Umbilical cord (tissue), 2 donors: ENCODE measurements around the gene MYT1. TPM values are rescaled to one million over a fixed set of nuclear protein-coding genes. Genes with fewer than 3 reads are reported as not detected.
A peak's percentile ranks its signal among the peaks of the same experiment; 100 is the strongest.

ENCODE experiments used
- DNase-seq: peaks from one replicate; pipeline ENCODE4 v3.0.0-alpha.2; 2015; ENCODE audit warnings: low spot score
- total RNA-seq: library from RNA; depleted of rRNA; stranded (reverse); fragments of >200 nt; gene quantifications from one replicate; pipeline ENCODE4 v1.2.3, GENCODE V29; 2014; ENCODE audit warnings: low replicate concordance; ENCODE audit not compliant: insufficient read depth

The MYT1 gene
- total RNA-seq, 1 donor from 2014 or later, result 1.2 TPM

- peak; percentile 96 for DNase-seq
Measured at GRCh38 chr20:64212755-64213154, 48.5 kb downstream of the MYT1 start.

- no peak for DNase-seq
Measured at GRCh38 chr20:64214113-64214512, 49.9 kb downstream of the MYT1 start.

GRCh38 chr20:64214952-64215351, 50.7 kb downstream of the MYT1 start:
- DNase-seq, result no peak

DNA sequence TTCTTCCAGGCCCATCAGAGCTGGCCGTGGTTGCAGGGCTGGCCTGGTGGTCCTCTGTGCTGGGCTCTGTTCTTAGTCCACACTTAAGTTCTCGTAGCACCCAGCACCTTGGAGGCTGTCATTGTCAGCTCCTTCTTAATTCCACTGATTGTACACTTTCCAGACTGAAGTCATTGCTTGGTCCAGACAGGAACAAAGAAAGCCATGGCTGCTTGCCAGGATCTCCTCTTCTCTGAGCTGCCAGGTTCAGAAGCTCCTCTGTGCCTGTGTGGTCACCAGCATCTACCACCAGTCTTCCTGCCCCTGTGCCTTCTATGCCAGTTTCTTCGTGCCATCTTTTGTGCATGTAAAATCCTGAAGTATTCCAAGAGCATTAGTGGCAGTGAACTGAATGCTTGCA, 51.8 kb downstream of the MYT1 start:
- DNase-seq, result no peak

- no peak for DNase-seq
Measured at GRCh38 chr20:64216910-64217309, 52.7 kb downstream of the MYT1 start.

- no peak for DNase-seq
Measured at GRCh38 chr20:64217539-64218221, 53.4 kb downstream of the MYT1 start.

GRCh38 chr20:64219202-64219601, 55.0 kb downstream of the MYT1 start:
- no peak for DNase-seq

- no peak for DNase-seq
Measured at GRCh38 chr20:64219730-64220129, 55.5 kb downstream of the MYT1 start.

DNA sequence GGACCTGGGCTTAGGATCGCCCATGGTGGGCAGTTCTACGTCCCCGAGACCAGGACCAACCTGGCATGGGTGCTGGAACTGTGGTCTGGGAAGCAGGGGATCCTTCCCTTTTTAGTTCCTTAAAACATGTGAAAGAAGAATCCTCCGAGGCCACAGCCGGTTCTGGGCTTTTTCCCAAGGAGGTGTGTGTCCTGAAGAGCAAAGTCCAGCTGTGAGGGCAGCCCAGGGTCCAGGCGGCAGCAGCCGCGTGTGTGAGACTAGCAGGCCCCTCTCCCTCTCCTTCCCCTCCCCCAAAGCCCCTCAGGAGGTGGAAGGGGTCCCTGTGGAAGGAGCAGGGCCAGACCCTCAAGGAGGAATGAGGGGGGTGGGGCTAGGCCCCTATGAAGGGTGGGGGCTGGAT, 56.2 kb downstream of the MYT1 start:
- no peak for DNase-seq

GRCh38 chr20:64220891-64221527, 56.8 kb downstream of the MYT1 start:
- DNase-seq, result no peak

- no peak for DNase-seq
Measured at GRCh38 chr20:64222291-64222735, 58.1 kb downstream of the MYT1 start.

DNA sequence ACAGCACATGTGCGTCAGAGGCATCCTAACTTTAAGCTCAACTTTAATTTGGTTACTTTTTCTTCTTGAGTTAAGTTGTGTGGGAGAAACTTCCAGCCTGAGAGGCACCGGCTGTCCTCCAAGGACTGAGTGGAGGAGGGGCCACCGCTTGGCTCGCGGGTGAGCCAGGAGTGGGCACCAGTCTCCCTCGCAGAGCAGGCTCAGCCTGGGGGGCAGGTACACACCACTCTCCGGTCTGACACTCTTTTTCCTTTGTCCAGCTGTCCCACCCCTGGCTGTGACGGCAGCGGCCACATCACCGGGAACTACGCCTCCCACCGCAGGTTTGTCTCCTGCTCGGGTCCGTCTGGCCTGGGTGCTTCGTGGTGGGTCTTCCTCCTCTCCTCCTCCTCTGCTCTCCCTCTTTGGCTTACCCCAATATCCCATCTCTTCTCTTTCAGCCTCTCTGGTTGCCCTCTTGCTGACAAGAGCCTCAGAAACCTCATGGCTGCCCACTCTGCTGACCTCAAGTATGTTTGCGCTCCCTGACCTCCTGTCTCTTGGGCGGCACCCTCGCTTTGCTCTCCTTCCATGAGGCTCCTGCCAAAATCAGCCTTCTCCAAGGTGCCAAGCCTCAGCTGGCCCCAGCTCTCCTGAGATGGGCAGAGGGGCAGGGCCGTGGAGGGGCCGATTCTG, 58.7 kb downstream of the MYT1 start:
- no peak for DNase-seq

GRCh38 chr20:64223526-64224067, 59.3 kb downstream of the MYT1 start:
- peak; percentile 80 for DNase-seq

DNA sequence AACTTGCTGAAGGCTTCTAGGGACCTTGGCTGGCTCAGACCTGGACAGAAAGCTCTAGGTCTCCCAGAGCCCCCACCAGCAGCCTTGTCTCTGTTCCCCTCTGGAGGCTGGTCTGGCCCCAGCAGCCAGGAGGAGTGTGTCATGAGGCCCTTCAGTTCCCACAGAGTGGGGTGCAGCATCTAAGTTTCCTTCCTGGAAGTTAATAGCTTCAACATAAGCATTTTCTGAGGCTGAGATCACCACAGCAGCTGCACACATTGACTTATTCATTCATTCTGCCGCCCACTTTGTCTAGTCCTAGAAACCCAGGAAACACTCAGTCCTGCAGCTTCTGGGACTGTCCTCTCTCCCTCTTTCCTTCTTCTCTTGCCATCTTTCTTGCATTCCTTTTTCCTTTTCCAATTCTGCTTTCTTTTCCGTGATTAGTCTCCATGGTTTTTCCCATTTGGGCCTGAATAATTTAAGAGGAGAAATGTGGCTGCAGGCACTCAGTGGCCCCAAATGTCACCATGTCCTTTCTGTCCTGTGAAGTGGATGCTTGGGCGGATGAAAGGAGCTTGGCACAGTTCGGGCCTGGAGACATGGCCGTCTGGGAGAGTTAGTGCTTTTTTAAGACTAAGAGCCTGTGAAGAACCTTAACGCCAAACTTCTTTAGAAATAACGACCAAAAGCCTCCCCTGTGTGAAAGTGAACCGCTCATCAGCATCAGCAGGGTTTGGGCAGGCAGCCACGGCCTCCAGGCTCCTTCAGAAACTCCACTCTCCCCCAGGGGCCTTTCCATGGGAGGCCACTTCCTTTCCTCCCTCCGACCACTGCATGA, 60.3 kb downstream of the MYT1 start:
- peak; percentile 95 for DNase-seq

GRCh38 chr20:64225171-64225595, 60.9 kb downstream of the MYT1 start:
- no peak for DNase-seq

DNA sequence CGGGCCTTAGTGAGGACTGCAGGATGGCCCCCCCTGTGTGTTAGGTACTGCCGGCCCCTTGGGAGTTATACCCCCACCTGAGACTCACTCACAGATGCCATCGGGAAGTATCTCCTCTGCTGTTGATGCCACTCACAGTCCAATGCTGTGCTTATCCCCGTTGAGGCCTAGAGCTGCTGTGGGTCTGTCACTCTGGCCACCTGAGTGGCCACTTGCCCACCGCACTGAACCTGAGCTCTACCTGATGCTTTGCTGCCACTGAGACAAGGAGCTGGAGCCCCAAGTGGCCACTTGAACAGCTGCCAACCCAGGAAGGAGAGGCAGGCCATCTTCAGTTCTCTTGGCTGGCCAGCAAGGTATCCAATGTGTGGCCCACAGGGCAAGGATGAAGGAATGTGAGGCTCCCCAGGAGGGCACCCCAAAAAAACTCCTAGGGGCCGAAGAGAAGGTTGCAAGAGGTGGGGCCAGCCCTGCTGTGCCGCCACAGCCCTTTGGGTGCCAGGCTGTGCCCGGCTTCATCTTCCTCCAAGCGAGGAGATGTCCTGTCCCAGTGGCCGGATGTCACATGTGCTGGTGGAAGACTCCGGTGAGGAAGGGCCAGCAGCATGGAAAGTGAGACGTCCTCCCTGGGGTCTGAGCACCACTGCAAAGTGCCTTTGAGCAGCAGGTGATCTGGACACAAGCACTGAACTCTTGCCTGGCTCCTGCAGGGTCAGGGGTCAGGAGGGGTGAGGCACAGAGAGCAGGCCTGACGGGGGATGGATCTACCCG, 61.8 kb downstream of the MYT1 start:
- no peak for DNase-seq

DNA sequence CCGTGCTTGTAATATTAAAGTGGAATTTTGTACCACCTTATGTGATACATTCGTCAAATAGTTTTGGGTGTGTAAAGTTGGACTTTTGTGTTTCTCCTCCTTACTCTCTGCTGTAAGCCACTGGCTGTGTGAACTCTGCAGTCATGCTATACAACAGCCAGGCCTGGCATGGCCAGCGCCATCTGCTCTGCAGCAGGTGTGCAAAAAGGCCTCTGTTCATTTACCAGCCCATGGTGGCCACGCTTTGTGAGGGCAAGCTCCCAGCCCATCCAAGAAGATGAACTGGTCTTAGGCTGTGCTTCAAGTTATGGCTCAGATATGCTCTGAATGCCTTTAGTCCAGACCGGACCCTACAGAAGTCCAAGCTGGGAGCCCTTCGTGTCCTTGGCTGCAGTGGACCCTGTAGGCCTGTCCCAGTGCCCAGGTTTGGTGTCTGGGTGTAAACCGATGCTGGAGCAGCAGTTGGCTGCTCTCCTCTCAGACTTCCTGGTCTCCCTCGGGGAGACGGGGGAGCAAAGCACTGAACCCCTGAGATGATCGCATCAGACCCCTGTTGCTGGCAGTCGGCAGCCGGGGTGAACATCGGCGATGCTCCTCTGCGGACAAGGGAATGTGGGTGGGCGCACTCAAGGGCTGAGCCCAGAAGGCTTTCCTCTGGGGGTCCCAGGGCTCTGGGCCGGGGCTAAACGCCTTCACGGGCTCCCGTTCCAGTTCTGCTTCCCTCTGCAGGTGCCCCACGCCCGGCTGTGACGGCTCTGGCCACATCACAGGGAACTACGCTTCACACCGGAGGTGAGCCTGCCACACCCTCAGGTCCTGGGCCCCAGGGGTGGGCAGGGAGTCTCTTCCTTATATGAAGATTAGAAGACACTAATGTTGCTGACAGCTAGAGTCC, 62.7 kb downstream of the MYT1 start:
- no peak for DNase-seq

- DNase-seq, result no peak
Measured at GRCh38 chr20:64228086-64228653, 63.9 kb downstream of the MYT1 start.

GRCh38 chr20:64228751-64229506, 64.7 kb downstream of the MYT1 start:
- no peak for DNase-seq
